GM12864 (cell line): ENCODE measurements around the gene CCDC83.

Experiments used
- DNase-seq: peaks from one replicate; pipeline ENCODE4 v3.0.0-alpha.2; 2011; ENCODE audit warnings: low read depth
- H3K4me3 ChIP-seq: 2 replicates; pipeline ENCODE4 v1.5.1; 2011; ENCODE audit warnings: mild to moderate bottlenecking, low read depth, low read length, control low read depth
- CTCF ChIP-seq: IDR thresholded peaks from 2 replicates; pipeline ENCODE4 v1.5.1; 2011; ENCODE audit warnings: low read depth, mild to moderate bottlenecking, moderate library complexity, low read length, control low read depth, inconsistent platforms; ENCODE audit errors: missing control alignments

CCDC83 gene

GRCh38 chr11:85965202-85965601, 110.0 kb downstream of the CCDC83 start:
- H3K4me3 ChIP-seq: no peak overlapping the region
- no peak for DNase-seq
- TF ChIP-seq CTCF: no peak

GRCh38 chr11:85967457-85967856, 112.3 kb downstream of the CCDC83 start:
- DNase-seq: no peak
- no peak overlapping the region for H3K4me3 ChIP-seq
- no peak for TF ChIP-seq CTCF
